ENCODE data around the gene DSC2.
"Not testable (repeated sequence)": the region's sequence is repeated elsewhere in the genome, so short reads cannot be mapped to it uniquely, and the experiment has no call there.

Gene DSC2

DNA sequence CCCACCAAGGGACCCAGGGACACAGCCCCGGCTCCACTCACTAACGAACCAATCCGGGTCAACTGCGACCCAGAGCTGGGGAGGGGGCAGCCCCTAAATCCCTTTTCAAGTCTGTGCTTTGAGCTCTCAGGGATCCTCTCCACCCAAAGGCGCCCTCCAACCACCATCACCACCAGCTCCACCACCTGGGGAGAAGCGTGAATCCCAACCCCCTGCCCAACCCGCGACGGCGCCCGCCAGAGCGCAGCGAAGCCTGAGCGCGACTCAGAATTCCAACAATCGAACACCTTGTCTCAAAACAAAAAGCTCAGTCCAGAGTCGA, 60.2 kb downstream of the DSC2 start:
- no peak for DNase-seq

DNA sequence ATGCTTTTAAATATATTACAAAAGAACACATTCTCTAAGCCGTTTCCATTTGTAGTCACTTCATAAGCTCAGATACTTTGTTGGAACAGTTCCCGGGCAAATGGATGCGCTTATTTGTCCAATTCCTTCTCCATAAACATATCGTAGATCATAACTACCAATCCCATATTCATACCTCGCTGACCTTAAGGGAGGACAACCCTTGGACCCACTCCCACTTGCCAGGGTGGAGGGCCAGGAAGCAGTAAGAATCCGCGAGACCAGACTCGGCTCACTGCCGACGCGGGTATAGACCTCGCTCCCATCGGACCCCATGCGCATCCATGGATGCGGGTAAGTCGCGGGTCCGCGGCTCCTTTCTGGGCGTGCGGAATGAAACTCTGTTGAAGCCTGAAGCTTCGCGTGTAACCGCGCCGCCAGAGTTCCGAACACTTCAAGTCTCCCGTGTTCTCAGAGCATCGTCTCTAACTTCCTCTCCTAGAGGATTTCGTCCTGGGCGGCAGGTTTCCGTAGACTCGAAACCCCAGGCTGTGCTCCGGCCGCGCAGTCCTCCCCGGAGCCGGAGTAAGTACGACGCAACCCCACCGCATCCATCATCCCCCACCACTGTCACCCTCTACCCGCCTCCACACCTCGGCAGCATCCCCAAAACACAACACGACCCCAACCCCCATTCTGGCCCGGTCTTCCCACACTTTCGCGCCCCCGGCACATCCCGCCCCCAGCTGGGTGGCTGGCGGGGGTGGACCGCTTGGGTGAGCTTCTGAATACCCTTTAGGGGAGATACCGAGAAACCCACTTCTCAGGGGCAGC, 60.7 kb downstream of the DSC2 start:
- no peak for DNase-seq

DNA sequence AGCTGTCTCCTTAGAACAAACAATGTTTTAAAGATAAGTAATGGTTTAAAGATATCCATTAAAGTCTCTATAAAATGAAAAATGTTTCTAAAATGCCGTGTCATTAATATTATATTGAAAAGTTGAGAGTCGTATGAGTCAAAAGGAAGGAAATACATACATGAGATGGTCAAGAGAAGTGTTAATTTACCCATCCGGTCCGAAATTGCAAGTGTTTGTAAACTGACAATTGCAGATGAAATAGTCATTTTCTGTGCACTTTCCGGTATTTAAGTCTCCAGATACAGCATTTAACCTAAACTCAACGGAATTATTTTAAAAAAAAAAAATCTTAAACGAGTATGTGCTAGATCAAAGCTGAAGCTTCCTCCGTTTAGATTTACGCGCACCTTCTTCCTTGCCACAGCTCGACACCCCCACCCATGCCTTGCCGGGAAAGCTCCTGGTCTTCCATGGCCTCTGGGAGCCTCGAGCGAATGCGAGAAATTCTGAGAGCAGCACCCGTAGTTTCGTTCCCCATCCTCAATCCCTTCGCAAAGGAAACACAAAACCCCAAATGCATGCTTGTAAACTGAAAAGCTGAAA, 61.4 kb downstream of the DSC2 start:
- no peak for DNase-seq

DNA sequence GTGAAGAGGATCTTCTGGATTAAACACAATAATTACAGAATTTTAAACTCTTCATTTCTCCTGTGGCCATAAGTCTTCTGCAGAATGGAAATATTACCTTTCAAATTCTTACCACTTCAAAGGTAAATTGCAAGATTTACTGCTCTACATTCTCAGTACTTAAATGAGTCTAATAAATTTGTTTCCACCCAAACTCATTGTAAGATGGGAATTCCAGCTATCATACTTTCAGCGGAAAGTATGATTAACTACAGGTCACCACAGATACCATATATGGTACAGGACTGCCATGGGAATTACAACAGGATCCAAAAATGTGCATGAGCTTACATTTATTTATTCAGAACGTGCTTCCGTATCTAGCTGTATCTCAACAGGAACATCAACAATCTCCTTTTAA, 62.8 kb downstream of the DSC2 start:
- DNase-seq: no peak

DNA sequence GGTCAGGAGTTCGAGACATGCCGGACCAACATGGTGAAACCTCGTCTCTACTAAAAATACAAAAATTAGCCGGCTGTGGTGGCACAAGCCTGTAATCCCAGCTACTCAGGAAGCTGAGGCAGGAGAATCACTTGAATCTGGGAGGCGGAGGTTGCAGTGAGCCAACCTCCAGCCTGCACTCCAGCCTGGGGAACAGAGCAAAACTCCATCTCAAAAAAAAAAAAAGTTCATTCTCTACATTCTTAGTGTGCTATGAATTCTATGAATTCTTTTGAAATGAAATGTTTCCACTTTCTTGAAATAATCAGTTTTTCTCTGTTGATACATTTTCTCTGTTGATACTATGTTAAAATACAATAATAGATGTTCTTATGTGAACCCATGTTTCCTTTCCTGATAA, 64.5 kb downstream of the DSC2 start:
- not testable (repeated sequence) for DNase-seq

DNA sequence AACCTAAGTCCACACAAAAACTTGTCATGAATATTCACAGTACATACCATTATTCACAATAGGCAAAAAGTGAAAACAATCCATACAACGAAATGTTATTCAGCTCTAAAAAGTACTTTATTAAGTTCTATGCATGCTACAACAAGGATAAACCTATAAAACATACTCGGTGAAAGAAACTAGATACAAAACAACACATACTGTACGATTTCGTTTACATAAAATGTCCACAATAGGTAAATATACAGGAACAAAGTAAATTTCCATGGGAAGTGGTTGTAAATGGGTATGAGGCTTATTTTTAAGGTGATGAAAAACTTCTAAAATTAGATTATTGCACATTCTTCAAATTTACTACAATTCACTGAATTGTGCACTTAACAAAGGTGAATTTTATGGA, 67.7 kb downstream of the DSC2 start:
- DNase-seq: no peak

DNA sequence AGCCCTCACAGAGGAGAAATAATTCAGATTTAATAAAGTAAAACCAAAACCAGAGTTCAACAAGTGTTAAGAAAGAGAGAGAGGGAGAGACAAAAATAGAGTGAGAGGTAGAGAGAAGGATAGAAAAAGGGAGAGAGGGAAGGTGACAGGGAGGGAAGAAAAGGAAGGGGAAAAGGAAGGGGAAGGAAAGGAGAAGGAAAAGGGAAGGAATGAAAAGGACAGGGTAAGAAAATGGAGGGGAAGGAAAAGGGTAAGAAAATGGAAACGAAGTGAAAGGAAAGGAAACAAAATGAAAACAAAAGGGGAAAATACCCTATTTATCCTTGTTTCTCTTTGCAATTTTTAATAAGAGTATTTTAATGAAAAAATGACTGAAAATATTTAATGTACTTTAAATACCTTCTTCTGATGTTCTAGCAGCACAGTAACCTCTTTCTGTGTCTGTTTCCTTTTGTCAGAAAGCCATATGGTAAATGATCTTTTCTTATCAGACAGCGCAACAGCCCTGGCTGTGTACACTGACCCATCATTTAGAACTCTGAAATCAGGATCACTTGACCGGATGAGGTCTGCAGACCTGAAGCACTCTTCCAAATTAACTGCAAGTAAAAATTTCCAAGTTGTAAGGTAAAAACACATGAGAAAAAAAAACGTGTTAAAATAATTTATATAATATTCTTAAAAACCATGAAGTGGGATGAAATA, 71.5 kb downstream of the DSC2 start:
- no peak for DNase-seq

DNA sequence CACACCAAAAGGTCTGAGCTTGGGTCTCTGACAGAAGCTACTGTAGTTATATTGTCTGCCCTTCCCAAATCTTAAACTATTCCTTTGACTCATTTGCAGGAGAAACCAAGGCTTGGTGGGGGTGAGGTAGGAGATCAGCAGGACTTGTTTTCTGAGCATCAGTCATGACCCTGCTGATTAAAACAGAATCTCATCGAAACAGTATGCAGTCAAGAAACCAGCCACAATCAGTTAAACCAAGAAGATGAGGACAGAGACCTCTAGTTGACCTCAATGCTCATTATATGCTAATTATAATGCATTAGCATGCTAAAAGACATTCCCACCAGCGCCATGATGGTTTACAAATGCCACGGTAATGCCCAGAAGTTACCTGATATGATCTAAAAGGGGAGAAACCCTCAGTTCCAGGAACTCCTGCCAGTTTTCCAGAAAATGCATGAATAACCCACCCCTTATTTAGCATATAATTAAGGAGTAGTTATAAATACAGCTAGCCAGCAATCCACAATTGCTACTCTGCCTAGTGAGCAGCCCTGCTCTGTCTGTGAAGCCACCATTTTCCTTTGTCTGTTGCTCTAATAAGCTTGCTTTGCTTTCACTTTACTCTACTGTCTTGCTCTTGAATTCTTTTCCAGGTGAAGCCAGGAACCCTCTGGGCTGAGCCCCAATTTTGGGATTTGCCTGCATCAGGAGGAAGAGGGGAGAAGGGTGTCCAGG, 86.3 kb downstream of the DSC2 start:
- DNase-seq: no peak

DNA sequence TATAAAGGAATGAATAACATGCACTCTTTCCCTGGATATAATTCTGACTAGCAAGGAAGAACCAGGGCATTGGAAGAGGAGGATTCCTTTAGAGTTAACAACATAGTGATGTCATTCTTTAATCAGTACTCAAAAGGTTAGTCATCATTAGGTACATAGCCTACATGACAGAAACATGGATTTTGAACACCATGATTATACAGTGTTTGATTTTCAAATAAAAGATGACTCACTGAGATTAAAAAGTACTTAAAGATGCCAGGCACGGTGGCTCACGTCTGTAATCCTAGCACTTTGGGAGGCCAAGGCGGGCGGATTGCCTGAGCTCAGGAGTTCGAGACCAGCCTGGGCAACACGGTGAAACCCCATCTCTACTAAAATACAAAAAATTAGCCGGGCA, 90.8 kb downstream of the DSC2 start:
- DNase-seq: peak; percentile 74

DNA sequence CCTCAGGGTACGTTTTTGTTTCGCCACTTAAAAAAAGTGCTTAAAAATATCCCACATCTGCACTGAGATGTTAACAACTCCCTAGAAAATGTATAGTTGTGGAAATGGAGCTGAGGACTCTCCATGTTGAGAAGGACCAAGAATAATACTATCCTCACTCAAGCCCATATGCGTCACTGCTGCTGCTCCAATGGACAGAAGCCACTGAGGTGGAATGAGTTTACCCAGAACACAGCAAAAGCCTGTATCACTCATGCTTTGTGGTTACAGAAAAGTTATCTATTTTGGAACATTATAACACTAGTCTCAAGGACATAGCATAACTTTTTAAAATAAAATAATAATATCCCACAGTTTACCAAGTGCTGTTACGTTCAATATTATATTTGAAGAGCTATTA, 91.6 kb downstream of the DSC2 start:
- no peak for DNase-seq
